HG03095 (cell line): ENCODE measurements around the gene LMAN2L.
"Not testable (repeated sequence)": the region's sequence is repeated elsewhere in the genome, so short reads cannot be mapped to it uniquely, and the experiment has no call there.

Experiments used
- ATAC-seq: cut with Tn5 transposase; IDR thresholded peaks from one replicate; pipeline ENCODE4 v1.9.1; 2021; ENCODE audit warnings: moderate library complexity; ENCODE audit not compliant: unreplicated experiment

Gene LMAN2L

GRCh38 chr2:96687711-96688640, 51.9 kb downstream of the LMAN2L start:
- no peak for ATAC-seq

GRCh38 chr2:96687266-96687665, 52.6 kb downstream of the LMAN2L start:
- no peak for ATAC-seq

GRCh38 chr2:96685577-96686459, 54.0 kb downstream of the LMAN2L start:
- no peak for ATAC-seq

- no peak for ATAC-seq
These were observed 54.8 kb downstream of the LMAN2L start for GRCh38 chr2:96684883-96685576.

- ATAC-seq = no peak
These were observed 55.7 kb downstream of the LMAN2L start for GRCh38 chr2:96683972-96684820.

- no peak for ATAC-seq
These were observed 56.6 kb downstream of the LMAN2L start for GRCh38 chr2:96683307-96683706.

- ATAC-seq = no peak
These were observed 58.3 kb downstream of the LMAN2L start for GRCh38 chr2:96681540-96681939.

- no peak for ATAC-seq
These were observed 59.2 kb downstream of the LMAN2L start for GRCh38 chr2:96680561-96681141.

- no peak for ATAC-seq
These were observed 60.0 kb downstream of the LMAN2L start for GRCh38 chr2:96679848-96680247.

- ATAC-seq = no peak
These were observed 70.2 kb downstream of the LMAN2L start for GRCh38 chr2:96669539-96670215.

GRCh38 chr2:96668771-96669170, 71.1 kb downstream of the LMAN2L start:
- no peak for ATAC-seq

GRCh38 chr2:96665717-96666116, 74.1 kb downstream of the LMAN2L start:
- ATAC-seq = not testable (repeated sequence)

GRCh38 chr2:96665083-96665569, 74.7 kb downstream of the LMAN2L start:
- no peak for ATAC-seq

- no peak for ATAC-seq
These were observed 75.4 kb downstream of the LMAN2L start for GRCh38 chr2:96664366-96664925.

- ATAC-seq = no peak
These were observed 76.0 kb downstream of the LMAN2L start for GRCh38 chr2:96663829-96664228.

- no peak for ATAC-seq
These were observed 76.7 kb downstream of the LMAN2L start for GRCh38 chr2:96663177-96663576.

GRCh38 chr2:96662360-96662759, 77.5 kb downstream of the LMAN2L start:
- ATAC-seq = no peak

- no peak for ATAC-seq
These were observed 78.5 kb downstream of the LMAN2L start for GRCh38 chr2:96661324-96661723.

- ATAC-seq = no peak
These were observed 83.3 kb downstream of the LMAN2L start for GRCh38 chr2:96656540-96656939.
